GM18511 (cell line): ENCODE data around the gene TMEM171.

ENCODE experiments used
- ATAC-seq: cut with Tn5 transposase; IDR thresholded peaks from one replicate; pipeline ENCODE4 v1.9.1; 2021; ENCODE audit warnings: mild to moderate bottlenecking, moderate library complexity; ENCODE audit not compliant: unreplicated experiment

TMEM171 gene

DNA sequence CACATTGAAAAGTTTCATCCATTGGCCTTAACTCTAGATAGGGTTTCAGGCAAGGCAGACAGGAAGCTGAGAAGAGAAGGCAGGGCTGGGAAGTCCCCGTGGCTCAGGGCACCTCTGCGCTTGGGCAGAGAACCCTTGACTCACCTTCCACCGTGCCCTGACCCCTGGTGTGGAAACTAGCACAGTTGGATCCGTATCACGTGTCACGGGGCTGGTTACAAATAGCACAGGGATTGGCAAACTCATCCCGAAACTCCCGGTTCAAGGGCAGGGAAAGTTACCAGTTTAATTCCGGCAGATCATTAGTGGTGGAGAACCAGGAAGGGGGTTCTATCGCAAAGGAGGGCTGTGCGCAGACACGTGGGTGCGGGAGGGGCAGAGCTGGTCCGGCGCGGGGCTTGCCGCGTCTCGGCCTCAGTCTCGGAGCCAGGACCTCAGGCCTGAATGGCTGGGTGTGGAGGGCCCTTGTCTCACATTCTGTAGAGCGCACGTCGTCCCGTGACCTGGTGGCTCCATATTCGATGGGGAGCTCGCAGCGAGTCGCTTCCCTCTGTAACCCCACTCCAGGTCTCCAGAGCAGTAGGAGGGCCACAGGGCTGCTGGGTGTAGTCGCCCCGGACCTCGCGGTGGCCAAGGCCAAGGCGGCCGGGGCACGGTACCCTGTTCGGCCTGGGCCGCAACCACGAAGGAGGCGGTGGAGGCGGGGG is 771 bp upstream of the TMEM171 start:
- ATAC-seq, result no peak

GRCh38 chr5:73121119-73121463 is 716 bp downstream of the TMEM171 start:
- ATAC-seq, result no peak

DNA sequence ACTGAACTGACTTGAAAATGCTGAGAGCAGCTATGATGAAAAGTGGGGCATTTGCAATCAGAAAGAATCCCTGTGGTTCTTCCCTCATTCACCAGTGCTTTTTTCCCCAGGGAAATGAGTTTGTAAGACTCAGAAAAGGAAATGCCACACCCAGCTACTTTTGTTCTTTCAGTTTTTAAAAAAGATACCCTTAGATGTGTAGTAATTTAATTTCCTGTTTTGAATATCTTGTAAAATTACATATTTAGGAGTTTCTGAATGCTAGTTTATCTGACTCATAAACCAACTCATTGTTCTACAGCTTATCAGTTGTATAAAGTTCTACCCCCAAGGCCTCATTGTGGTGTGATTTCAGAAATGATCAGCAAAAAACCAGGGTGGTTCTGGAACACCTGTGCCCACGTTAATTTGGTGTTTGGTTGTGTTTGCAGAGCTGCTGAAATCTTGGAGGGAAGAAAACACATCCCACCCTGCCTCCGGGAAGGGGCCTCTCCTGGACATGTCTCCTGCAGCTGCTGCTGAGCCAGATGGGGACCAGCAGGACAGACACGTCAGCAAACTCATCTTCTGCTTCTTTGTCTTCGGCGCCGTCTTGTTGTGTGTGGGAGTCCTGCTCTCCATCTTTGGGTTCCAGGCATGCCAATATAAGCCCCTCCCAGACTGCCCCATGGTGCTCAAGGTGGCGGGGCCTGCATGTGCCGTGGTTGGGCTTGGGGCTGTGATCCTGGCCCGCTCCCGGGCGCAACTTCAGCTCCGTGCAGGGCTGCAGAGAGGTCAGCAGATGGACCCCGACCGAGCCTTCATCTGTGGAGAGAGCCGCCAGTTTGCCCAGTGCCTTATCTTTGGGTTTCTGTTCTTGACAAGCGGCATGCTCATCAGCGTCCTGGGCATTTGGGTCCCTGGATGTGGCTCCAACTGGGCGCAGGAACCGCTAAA is 2.8 kb downstream of the TMEM171 start:
- no peak for ATAC-seq

DNA sequence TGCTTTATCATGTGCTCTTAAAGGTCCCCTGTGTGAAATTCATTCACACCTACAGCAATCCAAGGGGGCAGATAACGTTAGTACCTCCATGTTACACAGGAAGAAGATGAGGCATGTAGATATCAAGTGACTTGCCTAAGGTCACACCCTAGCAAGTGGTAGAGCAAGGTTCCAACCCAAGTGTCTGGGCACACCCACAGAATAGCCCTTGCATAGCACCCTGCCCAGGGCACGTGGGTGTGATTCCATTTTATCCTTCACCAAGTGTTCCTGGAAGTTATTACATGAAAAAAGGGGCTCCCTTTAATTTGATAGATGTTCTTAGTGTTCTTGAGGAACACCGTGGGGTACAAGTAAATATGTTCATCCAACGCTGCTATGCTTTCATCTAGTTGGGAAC is 4.9 kb downstream of the TMEM171 start:
- ATAC-seq, result no peak

DNA sequence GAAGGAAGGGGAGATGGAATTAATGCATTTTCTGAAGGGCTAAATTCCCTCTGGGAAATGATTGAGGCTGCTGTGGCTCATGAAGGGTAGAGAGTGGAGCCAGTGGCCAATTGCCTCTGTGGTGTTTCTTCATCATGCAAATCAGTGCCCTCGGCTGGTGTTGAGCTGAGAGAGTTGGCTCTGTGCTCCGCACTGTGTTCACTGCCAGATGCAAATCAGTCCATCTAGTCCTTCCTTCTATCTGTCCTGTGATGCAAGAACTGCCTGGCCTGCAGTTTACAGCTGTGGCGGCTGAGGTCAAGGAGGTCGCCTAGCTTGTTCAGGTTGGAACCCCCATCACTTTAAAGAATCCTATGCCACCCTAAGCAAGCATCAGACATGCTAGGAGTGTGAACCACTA is 6.0 kb downstream of the TMEM171 start:
- no peak for ATAC-seq

DNA sequence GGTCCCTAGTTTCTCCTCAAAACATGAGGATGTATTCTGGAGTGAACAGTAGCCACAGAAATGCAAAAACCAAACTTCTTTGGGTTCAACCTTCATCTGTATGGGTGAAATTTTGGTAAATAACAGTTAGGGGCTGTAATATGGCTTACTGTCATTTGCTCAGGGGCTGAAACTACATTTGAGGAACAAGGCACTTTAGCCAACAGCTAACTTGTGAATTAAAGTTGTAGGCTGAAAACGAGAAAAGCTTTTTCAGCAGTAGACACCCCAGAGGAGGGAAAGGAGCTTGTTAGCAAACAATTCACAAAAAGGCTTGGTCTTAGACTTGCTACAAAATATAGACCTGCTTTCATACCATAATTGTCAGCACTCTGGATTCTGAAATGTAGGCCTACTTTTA is 6.6 kb downstream of the TMEM171 start:
- ATAC-seq, result no peak

GRCh38 chr5:73129143-73129542 is 8.8 kb downstream of the TMEM171 start:
- no peak for ATAC-seq

- no peak for ATAC-seq
These were observed 10.4 kb downstream of the TMEM171 start for GRCh38 chr5:73130811-73131210.

DNA sequence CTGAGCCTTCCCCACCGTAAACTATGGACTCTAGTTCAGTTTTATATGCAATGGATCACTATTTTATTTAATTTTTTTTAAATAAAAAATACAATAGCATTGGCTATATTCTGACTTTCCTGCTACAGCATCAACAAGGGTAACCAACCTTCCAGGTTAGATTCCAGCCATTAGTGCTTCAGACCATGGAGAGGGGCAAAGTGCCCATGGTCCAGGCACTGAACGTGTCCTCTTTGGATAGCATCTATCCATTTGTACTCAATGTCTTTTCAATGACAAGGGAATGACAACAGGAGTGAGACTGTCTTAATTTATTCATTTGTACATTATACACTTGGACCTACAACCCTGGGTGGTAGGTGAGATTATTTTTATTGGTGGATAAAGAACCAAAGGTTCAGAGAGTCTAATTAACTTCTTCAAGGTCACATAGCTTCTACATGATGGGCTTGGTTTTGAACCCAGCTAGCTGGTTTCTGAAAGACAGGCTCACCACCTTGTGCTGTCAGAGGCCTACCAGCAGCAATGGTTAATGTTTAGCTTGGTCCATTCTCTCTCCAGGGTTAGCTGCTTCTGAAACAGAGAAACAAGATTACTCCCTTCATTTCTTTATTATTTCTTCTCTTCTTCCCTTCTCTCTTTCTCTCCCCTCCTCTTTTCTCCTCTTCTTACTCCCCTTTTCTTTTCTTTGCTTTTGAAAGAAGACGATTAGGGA is 11.5 kb downstream of the TMEM171 start:
- no peak for ATAC-seq

- ATAC-seq, result no peak
These were observed 12.4 kb downstream of the TMEM171 start for GRCh38 chr5:73132759-73133158.

DNA sequence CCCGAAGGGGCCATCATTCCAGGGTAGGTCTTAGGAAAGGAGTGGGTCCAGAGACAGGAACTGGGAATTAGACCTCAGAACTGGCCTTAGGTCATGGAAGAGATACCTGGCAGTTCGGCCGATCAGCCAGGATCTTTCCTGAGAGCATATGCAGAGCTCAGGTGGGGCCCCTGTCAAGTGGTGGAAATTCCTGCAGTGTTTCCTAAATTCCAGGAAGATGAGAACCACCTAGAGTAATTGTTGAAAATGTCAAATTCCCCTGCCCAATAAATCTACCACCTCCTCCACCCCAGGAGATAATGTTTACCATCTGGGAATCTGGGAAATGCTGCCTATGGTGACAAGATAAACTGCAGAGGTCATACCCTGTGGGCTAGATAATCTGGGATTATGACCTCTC is 14.6 kb downstream of the TMEM171 start:
- no peak for ATAC-seq

DNA sequence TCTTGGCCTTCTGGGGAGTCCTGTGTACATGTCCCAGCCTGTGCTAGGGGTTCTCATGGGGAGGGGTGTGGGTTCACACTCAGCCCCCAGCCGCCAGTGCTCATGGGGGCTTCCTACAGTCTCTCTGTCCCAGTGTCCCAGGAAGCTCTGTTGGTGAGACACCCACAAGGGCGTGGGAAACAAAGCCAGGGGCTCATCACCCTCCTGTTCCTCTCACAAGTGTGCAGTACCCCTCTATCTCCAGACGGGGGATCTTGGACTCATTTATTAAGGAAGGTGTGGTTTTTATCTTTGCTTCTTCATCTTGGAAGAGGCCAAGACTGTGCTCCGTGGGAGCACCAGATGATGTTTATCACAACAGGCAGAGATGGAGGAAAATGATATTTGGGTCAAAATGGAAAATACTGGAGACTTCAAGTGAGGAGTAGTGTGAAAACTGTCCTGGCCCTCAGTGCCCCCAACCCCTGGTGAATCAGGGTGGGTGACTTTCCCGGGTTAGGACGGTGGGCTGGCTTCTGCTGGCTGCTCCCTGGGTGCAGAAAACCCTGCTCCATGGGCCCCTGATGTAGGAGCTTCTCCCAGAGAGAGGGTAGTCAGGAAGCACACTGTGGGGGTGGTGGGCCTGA is 15.2 kb downstream of the TMEM171 start:
- ATAC-seq, result no peak

DNA sequence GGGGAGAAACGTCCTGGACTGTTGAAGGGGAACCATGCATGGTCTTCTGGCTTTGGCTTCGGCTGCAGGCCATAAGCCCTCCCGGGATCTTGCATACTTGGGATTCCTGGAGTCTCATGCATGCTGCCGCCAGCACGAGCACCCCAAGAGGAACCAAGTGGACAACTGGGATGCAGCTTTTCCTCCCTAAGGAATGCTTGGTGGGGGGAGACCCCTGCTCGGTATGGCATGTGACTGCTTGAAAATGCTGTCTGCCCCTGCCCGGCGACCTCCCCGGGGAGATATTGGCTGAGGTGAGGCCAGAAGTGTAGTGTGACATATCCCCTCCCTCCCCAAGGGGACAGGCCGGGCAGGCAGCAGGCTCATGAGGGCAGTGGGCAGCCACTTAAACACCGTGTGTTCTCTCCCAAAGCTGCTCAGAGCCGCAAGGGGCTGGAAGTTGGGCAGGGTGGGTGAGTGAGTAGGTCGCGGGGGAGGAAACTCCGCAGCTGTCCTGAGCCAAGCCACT is 15.7 kb downstream of the TMEM171 start:
- ATAC-seq, result no peak

DNA sequence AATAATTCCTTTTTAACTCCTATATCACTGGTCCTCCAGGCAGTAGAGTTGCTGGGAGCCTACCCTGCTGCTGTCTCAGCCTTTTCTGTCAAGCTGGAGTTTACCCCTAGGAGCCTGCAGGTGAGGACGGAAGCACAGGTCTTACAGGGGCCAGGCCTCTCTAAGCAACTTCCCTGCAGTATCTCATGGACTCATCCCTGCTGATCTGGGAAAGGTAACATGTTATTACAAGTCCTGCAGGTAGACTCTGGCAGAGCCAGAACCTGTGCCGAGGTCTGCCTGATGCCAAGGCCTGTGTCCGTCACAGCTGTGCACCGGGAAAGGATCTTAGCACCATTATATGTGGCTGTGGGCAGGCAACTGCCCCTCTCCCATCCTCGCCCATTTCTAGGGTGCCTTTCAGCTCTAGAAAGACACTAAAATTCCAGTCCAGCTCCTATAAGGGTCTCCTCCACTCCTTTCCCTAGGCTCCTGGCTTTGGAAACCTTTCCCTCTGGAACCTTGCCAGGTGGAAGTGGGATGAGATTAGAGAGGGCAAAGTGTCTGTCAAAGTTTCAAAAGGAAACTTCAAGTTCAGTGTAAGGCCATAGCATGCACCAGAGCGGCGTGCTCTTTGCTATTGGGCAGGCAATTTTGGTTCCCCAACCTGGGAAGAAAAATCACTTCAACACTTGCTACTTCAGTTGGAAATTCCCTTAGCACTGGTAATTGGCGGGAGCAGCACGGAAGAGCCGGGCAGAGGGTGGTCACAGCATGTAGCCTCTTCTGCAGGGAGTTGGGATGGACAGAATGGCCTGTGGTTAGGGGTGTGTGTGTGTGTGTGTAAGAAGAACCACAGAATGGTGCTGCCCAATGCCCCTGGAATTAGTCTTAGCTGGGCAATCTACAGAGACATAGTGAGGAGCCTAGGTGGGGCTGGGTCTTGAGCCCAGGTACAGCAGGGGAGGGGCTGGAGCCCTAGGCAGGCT is 17.5 kb downstream of the TMEM171 start:
- ATAC-seq, result no peak

DNA sequence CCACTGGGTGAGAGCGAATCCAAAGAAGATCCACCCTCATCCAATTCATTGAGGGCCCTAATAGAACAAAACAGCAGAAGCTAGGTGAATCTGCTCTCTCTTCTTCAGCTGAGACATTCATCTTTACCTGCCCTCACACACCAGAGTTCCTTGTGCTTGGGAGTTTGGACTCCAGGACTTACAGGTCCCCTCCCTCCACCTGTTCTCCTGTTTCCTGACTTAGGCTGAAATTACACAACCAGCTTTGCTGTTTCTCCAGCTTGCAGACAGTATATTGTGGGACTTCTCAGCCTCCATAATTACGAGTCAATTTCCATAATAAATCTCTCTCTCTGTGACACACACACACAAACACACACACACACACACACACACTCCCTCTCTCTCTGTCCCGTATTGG is 19.1 kb downstream of the TMEM171 start:
- no peak for ATAC-seq

GRCh38 chr5:73140801-73141200 is 20.4 kb downstream of the TMEM171 start:
- ATAC-seq, result no peak

GRCh38 chr5:73142035-73142434 is 21.7 kb downstream of the TMEM171 start:
- ATAC-seq, result no peak

DNA sequence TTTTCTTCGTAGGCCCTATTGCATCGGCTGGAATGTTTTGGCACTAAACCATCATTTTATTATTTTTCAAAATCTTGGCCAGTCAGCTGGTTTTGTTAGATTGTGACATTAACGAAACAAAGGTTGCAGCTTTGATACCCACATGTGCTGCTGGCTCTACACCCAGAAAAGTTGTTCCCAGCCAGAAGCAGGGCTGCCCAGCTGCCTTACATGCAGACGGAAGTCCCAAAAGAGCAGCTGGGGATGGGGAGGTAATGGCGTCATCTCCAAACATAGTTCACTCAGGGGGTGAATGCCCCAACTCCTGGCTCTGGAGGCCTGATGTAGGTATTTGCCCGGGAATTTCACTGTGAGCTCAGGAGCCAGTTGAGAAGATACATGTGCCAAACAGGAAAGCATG is 23.3 kb downstream of the TMEM171 start:
- no peak for ATAC-seq

- ATAC-seq, result no peak
These were observed 29.2 kb downstream of the TMEM171 start for GRCh38 chr5:73149540-73149939.

DNA sequence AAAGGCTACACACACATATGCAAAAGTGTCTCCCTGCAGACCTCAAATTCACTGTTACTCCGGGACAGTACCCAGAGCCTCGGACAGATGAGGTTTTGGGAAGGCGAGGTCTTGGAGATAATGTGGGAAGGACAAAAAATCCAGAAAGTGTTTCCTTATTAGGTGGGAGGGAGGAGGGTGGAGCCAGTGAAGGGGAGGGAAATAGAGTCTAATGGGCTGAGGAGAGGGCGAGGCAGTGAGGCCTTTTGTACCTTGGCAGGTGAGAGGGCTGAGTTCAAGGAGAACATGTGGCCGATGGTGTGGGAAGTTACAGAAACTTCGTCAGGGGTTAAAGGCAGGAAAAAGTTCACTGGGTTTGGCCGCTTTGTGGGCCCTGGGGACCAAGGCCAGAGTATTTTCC is 30.5 kb downstream of the TMEM171 start:
- no peak for ATAC-seq
